Measurements from ENCODE around the gene RNF213.
A peak's percentile ranks its signal among the peaks of the same experiment; 100 is the strongest.

RNF213 gene

GRCh38 chr17:80260791-80261158, at the start of gene RNF213:
TSS of gene RNF213 (plus strand) at chr17:80260852. CDS start at chr17:80263682, 2,830 bp downstream.
- peak; percentile 46 for DNase-seq (ENCODE audit: low read depth)

GRCh38 chr17:80212109-80212508, 48.5 kb upstream of the RNF213 start:
- DNase-seq (ENCODE audit: low read depth): no peak

DNA sequence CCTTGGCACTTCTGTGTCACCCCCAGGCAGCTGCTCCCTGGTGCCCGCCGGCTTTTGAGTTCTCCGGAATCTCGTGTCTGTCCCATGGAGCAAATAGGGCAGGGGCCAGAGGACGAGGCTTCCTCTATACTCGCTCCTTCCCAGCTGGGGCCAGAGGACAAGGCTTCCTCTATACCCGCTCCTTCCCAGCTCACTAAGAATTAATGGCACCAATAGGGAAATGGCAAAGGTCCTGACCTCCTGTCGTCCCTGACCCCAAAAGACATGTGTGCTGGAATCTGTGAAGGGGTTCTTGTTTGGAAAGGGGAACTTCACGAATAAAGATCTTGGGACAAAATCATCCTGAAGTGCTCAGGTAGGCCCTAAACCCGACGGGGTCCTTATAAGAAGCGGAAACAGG, 48.1 kb upstream of the RNF213 start:
- no peak for DNase-seq (ENCODE audit: low read depth)

DNA sequence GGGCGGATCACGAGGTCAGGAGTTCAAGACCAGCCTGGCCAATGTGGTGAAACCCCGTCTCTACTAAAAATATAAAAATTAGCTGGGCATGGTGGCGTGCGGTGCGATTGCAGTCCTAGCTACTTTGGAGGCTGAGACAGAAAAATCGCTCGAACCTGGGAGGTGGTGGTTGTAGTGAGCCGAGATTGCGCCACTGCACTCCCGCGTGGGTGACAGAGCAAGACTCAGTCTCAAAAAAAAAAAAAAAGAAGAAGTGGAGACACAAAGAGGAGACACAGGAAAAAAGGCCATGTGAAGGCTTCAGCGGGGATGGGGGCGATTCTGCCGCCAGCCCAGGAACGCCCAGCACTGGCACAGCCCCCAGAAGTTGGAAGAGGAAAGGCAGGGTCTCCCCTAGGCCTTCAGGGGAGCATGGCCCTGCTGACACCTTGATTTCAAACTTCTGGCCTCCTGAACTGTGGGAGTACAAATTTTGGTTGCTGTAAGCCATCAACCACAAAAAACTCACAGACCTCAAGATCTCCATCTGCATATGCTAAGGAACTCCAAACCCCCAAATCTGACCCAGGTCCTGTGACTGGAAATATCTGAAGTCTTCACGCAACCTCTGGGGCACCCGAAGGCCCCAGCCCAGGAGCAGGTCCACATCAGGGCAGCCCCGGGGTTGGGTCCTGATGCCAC, 47.5 kb upstream of the RNF213 start:
- no peak for DNase-seq (ENCODE audit: low read depth)

- DNase-seq (ENCODE audit: low read depth): no peak
Observed at GRCh38 chr17:80213643-80213975, 47.0 kb upstream of the RNF213 start.

GRCh38 chr17:80214012-80214877, 46.4 kb upstream of the RNF213 start:
- DNase-seq (ENCODE audit: low read depth): no peak

DNA sequence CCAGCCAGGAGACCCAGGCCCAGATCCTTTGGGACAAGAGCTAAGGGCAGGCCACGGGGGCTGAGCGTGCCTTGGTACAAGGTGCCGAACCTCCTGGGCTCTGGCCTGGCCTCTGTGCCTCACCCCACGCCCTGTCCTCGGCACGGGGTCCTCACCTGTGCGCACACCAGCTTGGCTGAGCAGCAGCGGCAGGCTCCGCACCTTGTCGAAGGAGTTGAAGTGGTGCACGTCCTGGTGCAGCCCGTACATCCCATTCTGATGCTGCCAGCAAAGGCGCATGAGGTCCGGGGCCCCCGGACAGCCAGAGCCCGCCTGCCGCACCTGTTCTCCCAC, 45.8 kb upstream of the RNF213 start:
- DNase-seq (ENCODE audit: low read depth): no peak

GRCh38 chr17:80216473-80217456, 43.9 kb upstream of the RNF213 start:
- DNase-seq (ENCODE audit: low read depth): no peak

DNA sequence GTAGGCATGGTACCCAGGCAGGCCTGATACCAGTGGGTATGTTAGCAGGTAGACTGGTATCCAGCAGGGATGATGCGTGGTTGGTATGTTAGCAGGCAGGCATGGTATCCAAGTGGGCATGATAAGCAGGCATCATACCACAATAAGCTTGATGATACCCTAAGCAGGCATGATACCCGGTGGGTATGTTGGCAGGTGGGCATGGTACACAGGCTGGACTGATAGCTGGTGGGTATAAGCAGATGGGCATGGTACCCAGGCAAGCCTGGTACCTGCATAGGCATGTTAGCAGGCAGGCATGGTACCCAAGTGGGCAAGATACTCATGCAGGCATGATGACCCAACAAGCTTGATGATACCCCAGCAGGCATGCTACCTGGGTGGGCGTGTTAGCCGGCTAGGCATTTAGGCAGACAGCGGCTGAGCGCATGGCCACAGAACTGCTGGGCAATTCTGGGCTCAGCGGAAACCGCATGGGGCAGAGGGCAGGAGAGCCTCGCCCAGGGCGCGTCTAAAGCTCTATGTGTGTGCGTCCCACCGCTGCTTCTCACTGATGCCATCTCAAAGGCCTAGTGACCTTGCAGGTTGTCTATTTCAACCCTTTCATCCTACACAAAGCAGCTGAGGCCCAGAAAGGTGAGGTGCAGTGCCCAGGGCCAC, 42.8 kb upstream of the RNF213 start:
- DNase-seq (ENCODE audit: low read depth): no peak

DNA sequence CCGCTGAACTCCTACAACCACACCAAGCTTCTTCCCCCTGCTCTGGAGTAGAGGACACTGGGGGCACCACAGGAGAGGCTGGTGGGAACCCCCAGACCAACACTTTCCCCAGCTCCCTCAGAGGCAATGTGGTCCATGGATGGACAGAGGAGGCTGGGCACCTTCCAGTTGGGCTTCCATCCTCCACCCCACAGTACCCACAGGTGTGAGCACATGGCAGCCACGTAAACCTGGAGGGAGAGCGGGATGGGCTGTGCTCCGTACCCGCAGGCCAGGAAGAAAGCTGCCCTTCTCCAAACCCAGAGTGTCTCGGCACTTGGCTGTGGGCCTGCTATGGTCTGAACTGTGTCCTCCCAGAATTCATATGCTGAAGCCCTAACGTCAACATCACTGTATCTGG, 42.3 kb upstream of the RNF213 start:
- no peak for DNase-seq (ENCODE audit: low read depth)

- DNase-seq (ENCODE audit: low read depth): peak; percentile 90
Observed at GRCh38 chr17:80219013-80219762, 41.5 kb upstream of the RNF213 start.

- no peak for DNase-seq (ENCODE audit: low read depth)
Observed at GRCh38 chr17:80219763-80220053, 40.9 kb upstream of the RNF213 start.

- DNase-seq (ENCODE audit: low read depth): peak; percentile 49
Observed at GRCh38 chr17:80220054-80220735, 40.5 kb upstream of the RNF213 start, which contains the start of the genes SGSH and SLC26A11. TSS of gene SGSH (minus strand) at chr17:80220333. CDS start at chr17:80220313, 20 bp downstream. TSS of gene SLC26A11 (plus strand) at chr17:80220427. CDS start at chr17:80221561, 1,134 bp downstream.

DNA sequence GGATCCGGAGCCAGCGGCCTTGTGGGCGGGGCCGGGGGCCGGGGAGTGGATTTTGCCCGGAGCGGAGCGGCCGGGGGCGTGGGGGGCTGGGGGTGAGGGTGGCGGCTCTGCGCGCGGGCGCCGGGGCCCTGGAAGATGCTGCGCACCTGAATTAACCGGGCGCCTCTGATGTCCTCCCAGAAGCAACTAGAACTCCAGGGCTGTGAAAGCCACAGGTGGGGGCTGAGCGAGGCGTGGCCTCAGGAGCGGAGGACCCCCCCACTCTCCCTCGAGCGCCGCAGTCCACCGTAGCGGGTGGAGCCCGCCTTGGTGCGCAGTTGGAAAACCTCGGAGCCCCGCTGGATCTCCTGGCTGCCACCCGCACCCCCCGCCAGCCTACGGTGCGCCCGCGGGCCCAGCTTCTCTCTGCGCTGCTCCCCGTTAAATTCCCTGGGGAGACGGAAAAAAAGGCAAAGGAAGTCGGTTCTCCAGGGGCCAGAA, 39.9 kb upstream of the RNF213 start:
- DNase-seq (ENCODE audit: low read depth): no peak

DNA sequence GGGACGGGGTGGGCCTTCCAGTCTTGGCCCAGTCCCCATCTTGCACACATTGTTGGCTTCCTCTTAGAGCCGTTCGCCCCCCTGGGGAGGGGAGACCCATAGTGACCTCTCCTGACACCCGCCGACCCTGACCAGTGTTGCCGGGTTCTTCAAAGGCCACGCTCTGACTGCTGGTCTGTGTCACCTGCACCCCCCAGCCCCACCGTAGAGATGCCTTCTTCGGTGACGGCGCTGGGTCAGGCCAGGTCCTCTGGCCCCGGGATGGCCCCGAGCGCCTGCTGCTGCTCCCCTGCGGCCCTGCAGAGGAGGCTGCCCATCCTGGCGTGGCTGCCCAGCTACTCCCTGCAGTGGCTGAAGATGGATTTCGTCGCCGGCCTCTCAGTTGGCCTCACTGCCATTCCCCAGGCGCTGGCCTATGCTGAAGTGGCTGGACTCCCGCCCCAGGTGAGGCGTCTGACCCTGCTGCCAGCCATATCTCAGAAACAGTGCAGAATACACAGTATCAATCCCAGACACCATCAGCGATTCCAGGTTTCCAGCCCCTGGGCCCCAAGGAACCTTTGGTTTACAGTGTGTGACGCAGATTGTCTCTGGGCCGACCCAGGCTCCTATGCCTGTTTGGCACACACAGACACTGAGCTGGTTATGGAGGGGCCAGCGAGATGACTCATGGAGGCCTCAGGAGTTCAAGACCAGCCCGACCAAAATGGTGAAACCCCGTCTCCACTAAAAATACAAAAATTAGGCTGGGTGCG, 39.1 kb upstream of the RNF213 start:
- DNase-seq (ENCODE audit: low read depth): no peak

DNA sequence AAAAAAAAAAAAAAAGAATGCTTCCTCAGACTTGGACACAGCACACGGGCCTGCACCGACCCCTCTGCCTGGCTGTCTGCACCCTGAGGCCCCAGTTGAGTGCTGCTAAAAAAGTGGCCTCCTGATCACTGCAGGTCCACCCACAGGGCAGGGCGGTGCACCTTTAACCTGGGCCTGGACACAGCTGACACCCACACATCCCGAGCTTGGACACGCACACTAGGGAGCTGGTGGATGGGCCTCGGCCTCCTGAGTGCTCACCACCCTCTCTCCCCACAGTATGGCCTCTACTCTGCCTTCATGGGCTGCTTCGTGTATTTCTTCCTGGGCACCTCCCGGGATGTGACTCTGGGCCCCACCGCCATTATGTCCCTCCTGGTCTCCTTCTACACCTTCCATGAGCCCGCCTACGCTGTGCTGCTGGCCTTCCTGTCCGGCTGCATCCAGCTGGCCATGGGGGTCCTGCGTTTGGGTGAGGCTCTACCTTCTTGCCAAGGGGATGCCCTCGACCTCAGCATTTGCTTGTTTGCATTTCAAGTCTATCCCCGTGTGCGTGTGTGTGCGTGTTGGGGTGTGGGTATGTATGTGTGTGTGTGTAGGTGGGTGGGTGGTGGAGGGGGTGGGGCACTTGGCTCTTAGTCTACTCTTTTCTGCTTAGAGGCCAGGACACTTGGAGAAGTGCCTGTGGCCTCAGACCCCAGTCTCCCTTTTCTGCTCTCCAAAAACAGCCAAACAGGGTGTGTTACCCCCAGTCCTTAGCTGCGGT, 38.1 kb upstream of the RNF213 start:
- DNase-seq (ENCODE audit: low read depth): no peak

DNA sequence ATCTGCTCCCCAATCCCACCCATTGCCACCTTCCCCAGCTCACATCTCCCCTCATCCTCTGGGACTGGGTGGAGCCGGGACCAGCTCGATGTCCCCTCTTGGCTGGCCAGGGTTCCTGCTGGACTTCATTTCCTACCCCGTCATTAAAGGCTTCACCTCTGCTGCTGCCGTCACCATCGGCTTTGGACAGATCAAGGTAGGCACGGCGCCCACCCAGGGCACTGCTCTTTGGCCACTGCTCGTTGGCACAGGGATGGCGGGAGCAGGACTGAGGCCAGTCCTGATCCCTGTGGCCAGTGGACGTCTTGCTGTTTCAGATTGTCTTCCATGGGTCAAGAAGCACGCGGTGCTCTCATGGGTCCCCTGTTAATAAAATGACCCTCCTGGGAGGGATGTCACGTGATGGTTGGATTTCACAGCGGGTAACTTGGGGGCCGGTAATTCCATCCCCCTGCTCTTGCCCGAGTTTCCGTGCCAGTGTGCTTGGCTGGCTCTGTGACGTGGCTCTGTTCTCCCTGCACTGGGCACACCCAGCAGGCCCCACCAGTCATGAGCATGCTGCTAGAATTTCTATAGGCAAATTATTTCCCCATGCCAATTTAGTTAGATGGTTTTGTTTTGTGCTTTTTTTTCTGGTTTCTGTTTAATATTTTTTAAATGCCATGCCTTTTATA, 37.4 kb upstream of the RNF213 start:
- no peak for DNase-seq (ENCODE audit: low read depth)

- no peak for DNase-seq (ENCODE audit: low read depth)
Observed at GRCh38 chr17:80223838-80224497, 36.7 kb upstream of the RNF213 start.

Measured in activated T-helper 9 cell treated with anti-CD3 and anti-CD28 coated beads, Interleukin-2, amount 50 U/mL, for 16 hours (primary cell).